Right renal cortex interstitium (tissue), 3 donors: ENCODE measurements around the gene FCHSD2. TPM values are rescaled to one million over a fixed set of nuclear protein-coding genes. Genes with fewer than 3 reads are reported as not detected.
"Not testable (repeated sequence)": the region's sequence is repeated elsewhere in the genome, so short reads cannot be mapped to it uniquely, and the experiment has no call there.

Experiments used
- DNase-seq, 3 donors: peaks; one replicate each; pipeline ENCODE4 v3.0.0-alpha.2; 2013; ENCODE audit warnings: low read depth in 3 of 3, low spot score in 2 of 3
- polyA plus RNA-seq, 3 donors: library from polyadenylated mRNA; unstranded; fragments of 120-200 nt; gene quantifications; one replicate each; pipeline ENCODE4 v1.2.1, GENCODE V29; 2013; ENCODE audit not compliant: insufficient read length in 3 of 3

Gene FCHSD2
- polyA plus RNA-seq, 3 donors, result 43.7 to 49.7 (median 47.2) TPM

- DNase-seq, result no peak
These were observed 69.1 kb downstream of the FCHSD2 start for GRCh38 chr11:73072935-73073481.

- DNase-seq, result no peak
These were observed 71.5 kb downstream of the FCHSD2 start for GRCh38 chr11:73070653-73071052.

GRCh38 chr11:73061857-73062424, 80.2 kb downstream of the FCHSD2 start:
- DNase-seq, result not testable (repeated sequence)

- not testable (repeated sequence) for DNase-seq
These were observed 80.7 kb downstream of the FCHSD2 start for GRCh38 chr11:73061434-73061833.

GRCh38 chr11:73059915-73060314, 82.2 kb downstream of the FCHSD2 start:
- DNase-seq, result no peak

GRCh38 chr11:73058989-73059674, 83.0 kb downstream of the FCHSD2 start:
- DNase-seq, result no peak

GRCh38 chr11:73055655-73056354, 86.3 kb downstream of the FCHSD2 start:
- DNase-seq, result no peak

- no peak for DNase-seq
These were observed 87.1 kb downstream of the FCHSD2 start for GRCh38 chr11:73055002-73055401.

- no peak for DNase-seq
These were observed 88.2 kb downstream of the FCHSD2 start for GRCh38 chr11:73053964-73054363.

- DNase-seq, result no peak
These were observed 93.7 kb downstream of the FCHSD2 start for GRCh38 chr11:73048446-73048845.

GRCh38 chr11:73047773-73048371, 94.2 kb downstream of the FCHSD2 start:
- DNase-seq, result no peak

GRCh38 chr11:73040046-73040445, 102.1 kb downstream of the FCHSD2 start:
- no peak for DNase-seq

GRCh38 chr11:73034777-73035176, 107.3 kb downstream of the FCHSD2 start:
- no peak for DNase-seq

- no peak for DNase-seq
These were observed 107.8 kb downstream of the FCHSD2 start for GRCh38 chr11:73034331-73034730.

GRCh38 chr11:73030130-73030529, 112.0 kb downstream of the FCHSD2 start:
- DNase-seq, result no peak

GRCh38 chr11:73029403-73029802, 112.7 kb downstream of the FCHSD2 start:
- no peak for DNase-seq

- DNase-seq, result no peak
These were observed 113.5 kb downstream of the FCHSD2 start for GRCh38 chr11:73028611-73029010.

- DNase-seq, result not testable (repeated sequence)
These were observed 114.3 kb downstream of the FCHSD2 start for GRCh38 chr11:73027840-73028239.

- no peak for DNase-seq
These were observed 117.5 kb downstream of the FCHSD2 start for GRCh38 chr11:73024639-73025038.

- no peak for DNase-seq
These were observed 122.1 kb downstream of the FCHSD2 start for GRCh38 chr11:73019996-73020395.

GRCh38 chr11:73019449-73019848, 122.7 kb downstream of the FCHSD2 start:
- no peak for DNase-seq
